HCT116 (cell line): ENCODE measurements around the gene TST.

Experiments
- CTCF ChIP-seq, 3 experiments: fragments of 200-600 bp in 1 of 3; sonication (generic) in 1 of 3; IDR thresholded peaks in 2 of 3; conservative IDR thresholded peaks in 1 of 3; 2 replicates each; pipeline ENCODE4 v1.5.1; 2012 to 2017; ENCODE audit warnings: low read depth in 2 of 3, low read length in 2 of 3, antibody characterized with exemption in 1 of 3, borderline replicate concordance in 1 of 3, control low read depth in 1 of 3, mild to moderate bottlenecking in 1 of 3, mixed read lengths in 1 of 3, mixed run types in 1 of 3, moderate library complexity in 1 of 3; ENCODE audit not compliant: insufficient read depth in 1 of 3
- EZH2phosphoT487 ChIP-seq: fragments of 200-600 bp; IDR thresholded peaks from 2 replicates; pipeline ENCODE4 v1.6.1; 2018; ENCODE audit warnings: antibody characterized with exemption, borderline replicate concordance
- FOSL1 ChIP-seq: IDR thresholded peaks from 2 replicates; pipeline ENCODE4 v1.6.1; 2012; ENCODE audit warnings: low read depth
- MAX ChIP-seq: IDR thresholded peaks from 2 replicates; pipeline ENCODE4 v1.6.1; 2012
- POLR2A ChIP-seq: IDR thresholded peaks from 2 replicates; pipeline ENCODE4 v1.7.0; 2011; ENCODE audit warnings: borderline replicate concordance; ENCODE audit not compliant: insufficient read depth, insufficient read length; ENCODE audit errors: extremely low read depth
- POLR2AphosphoS5 ChIP-seq: IDR thresholded peaks from 2 replicates; pipeline ENCODE4 v1.6.1; 2011; ENCODE audit warnings: mild to moderate bottlenecking, low read depth, low read length, moderate library complexity
- RAD21 ChIP-seq: IDR thresholded peaks from 2 replicates; pipeline ENCODE4 v1.6.1; 2012; ENCODE audit warnings: low read depth, mild to moderate bottlenecking
- REST ChIP-seq: IDR thresholded peaks from 2 replicates; pipeline ENCODE4 v1.6.1; 2012; ENCODE audit warnings: low read depth

- TF ChIP-seq EZH2phosphoT487 (no peak), POLR2AphosphoS5 (no peak), RAD21 (no peak), FOSL1 (no peak), POLR2A (no peak), CTCF (IDR thresholded peaks at IDR 0.05 in 2 of 3, conservative IDR thresholded peaks at IDR 0.05 in 1 of 3; ENCODE audit: borderline replicate concordance in 1 of 3, insufficient read depth in 1 of 3, low read depth in 2 of 3, low read length in 2 of 3) (no peak), MAX (no peak), REST (no peak)
Measured at GRCh38 chr22:37048133-37048532, 28.9 kb upstream of the TST start.
